H9 (cell line): Measurements from ENCODE around the gene PES1. TPM values are rescaled to one million over a fixed set of nuclear protein-coding genes. Genes with fewer than 3 reads are reported as not detected.
A peak's percentile ranks its signal among the peaks of the same experiment; 100 is the strongest.

Source experiments
- DNase-seq: peaks from one replicate; pipeline ENCODE4 v3.0.0-alpha.2; 2017
- H2AFZ ChIP-seq: one replicate; pipeline ENCODE4 v1.6.1; 2013; ENCODE audit warnings: mild to moderate bottlenecking, low read length, control low read depth, moderate library complexity
- H2AK5ac ChIP-seq: 2 replicates; pipeline ENCODE4 v1.6.1; 2013; ENCODE audit warnings: low read length, control low read depth, mixed read lengths; ENCODE audit not compliant: insufficient read length
- H2BK120ac ChIP-seq: one replicate; pipeline ENCODE4 v1.6.1; 2013; ENCODE audit warnings: low read depth, mild to moderate bottlenecking, low read length, control low read depth, inconsistent platforms; ENCODE audit not compliant: poor library complexity, severe bottlenecking
- H2BK12ac ChIP-seq: 2 replicates; pipeline ENCODE4 v1.6.1; 2013; ENCODE audit warnings: low read length, control low read depth, mixed read lengths, low read depth; ENCODE audit not compliant: insufficient read length
- H2BK15ac ChIP-seq: 2 replicates; pipeline ENCODE4 v1.6.1; 2013; ENCODE audit warnings: low read depth, low read length, control low read depth
- H2BK20ac ChIP-seq: one replicate; pipeline ENCODE4 v1.6.1; 2013; ENCODE audit warnings: low read depth, mild to moderate bottlenecking, low read length, control low read depth, inconsistent platforms; ENCODE audit not compliant: poor library complexity, severe bottlenecking
- H2BK5ac ChIP-seq: 2 replicates; pipeline ENCODE4 v1.6.1; 2013; ENCODE audit warnings: low read length, control low read depth, mixed read lengths; ENCODE audit not compliant: insufficient read length
- H3K14ac ChIP-seq: 2 replicates; pipeline ENCODE4 v1.6.1; 2013; ENCODE audit warnings: low read length, control low read depth; ENCODE audit not compliant: insufficient read depth
- H3K18ac ChIP-seq: 2 replicates; pipeline ENCODE4 v1.6.1; 2013; ENCODE audit warnings: low read depth, mild to moderate bottlenecking, mixed read lengths, low read length, control low read depth; ENCODE audit not compliant: insufficient read length
- H3K23ac ChIP-seq: 2 replicates; pipeline ENCODE4 v1.6.1; 2013; ENCODE audit warnings: low read length, control low read depth, mixed read lengths, low read depth; ENCODE audit not compliant: insufficient read length
- H3K23me2 ChIP-seq: 2 replicates; pipeline ENCODE4 v1.6.1; 2013; ENCODE audit warnings: low read depth, mild to moderate bottlenecking, mixed read lengths, low read length, control low read depth; ENCODE audit not compliant: insufficient read length, poor library complexity, severe bottlenecking
- H3K27ac ChIP-seq: 2 replicates; pipeline ENCODE4 v1.5.1; 2013; ENCODE audit warnings: low read length, control low read depth, mixed read lengths, low read depth; ENCODE audit not compliant: insufficient read length
- H3K27me3 ChIP-seq: 2 replicates; pipeline ENCODE4 v1.6.1; 2013; ENCODE audit warnings: low read length, control low read depth, inconsistent platforms; ENCODE audit not compliant: insufficient read depth
- H3K4ac ChIP-seq: 2 replicates; pipeline ENCODE4 v1.6.1; 2013; ENCODE audit warnings: low read depth, mild to moderate bottlenecking, control low read depth, inconsistent platforms, low read length, moderate library complexity
- H3K4me1 ChIP-seq: 2 replicates; pipeline ENCODE4 v1.6.1; 2013; ENCODE audit warnings: low read length, control low read depth, inconsistent platforms; ENCODE audit not compliant: insufficient read depth
- H3K4me2 ChIP-seq: 2 replicates; pipeline ENCODE4 v1.6.1; 2013; ENCODE audit warnings: low read length, control low read depth, mixed read lengths; ENCODE audit not compliant: insufficient read length, insufficient read depth
- H3K56ac ChIP-seq: 2 replicates; pipeline ENCODE4 v1.6.1; 2013; ENCODE audit warnings: low read depth, mild to moderate bottlenecking, mixed read lengths, low read length, control low read depth; ENCODE audit not compliant: insufficient read length
- H3K79me1 ChIP-seq: 2 replicates; pipeline ENCODE4 v1.6.1; 2013; ENCODE audit warnings: low read depth, mild to moderate bottlenecking, moderate library complexity, low read length, control low read depth, inconsistent platforms; ENCODE audit not compliant: insufficient read depth, poor library complexity, severe bottlenecking
- H3K79me2 ChIP-seq: 2 replicates; pipeline ENCODE4 v1.6.1; 2013; ENCODE audit warnings: low read length, control low read depth, inconsistent platforms; ENCODE audit not compliant: insufficient read depth
- H3K9ac ChIP-seq: 2 replicates; pipeline ENCODE4 v1.6.1; 2013; ENCODE audit warnings: low read length, control low read depth, mixed read lengths; ENCODE audit not compliant: insufficient read length; ENCODE audit errors: extremely low read depth
- H3K9me3 ChIP-seq: one replicate; pipeline ENCODE4 v1.6.1; 2013; ENCODE audit warnings: low read depth, low read length, inconsistent platforms; ENCODE audit not compliant: control insufficient read depth
- H3T11ph ChIP-seq: one replicate; pipeline ENCODE4 v1.6.1; 2013; ENCODE audit warnings: mild to moderate bottlenecking, low read length, control low read depth, inconsistent platforms
- H4K20me1 ChIP-seq: one replicate; pipeline ENCODE4 v1.6.1; 2013; ENCODE audit not compliant: control insufficient read depth, insufficient read length, insufficient read depth
- H4K5ac ChIP-seq: 2 replicates; pipeline ENCODE4 v1.6.1; 2013; ENCODE audit warnings: low read depth, mild to moderate bottlenecking, mixed read lengths, low read length, control low read depth; ENCODE audit not compliant: insufficient read length
- H4K8ac ChIP-seq: replicated peaks from 2 replicates; pipeline ENCODE4 v1.6.1; 2013; ENCODE audit warnings: low read length, control low read depth, mixed read lengths, low read depth; ENCODE audit not compliant: insufficient read length
- H4K91ac ChIP-seq: 2 replicates; pipeline ENCODE4 v1.6.1; 2013; ENCODE audit warnings: low read depth, mild to moderate bottlenecking, moderate library complexity, mixed read lengths, low read length, control low read depth; ENCODE audit not compliant: insufficient read length
- H3K27ac Mint-ChIP-seq, 3 experiments: 2 replicates in 2 of 3; 3 replicates in 1 of 3; pipeline ENCODE4 v1.8.0; 2020 to 2021; ENCODE audit warnings: mixed read lengths in 3 of 3, mild to moderate bottlenecking in 1 of 3, moderate library complexity in 1 of 3
- H3K27me3 Mint-ChIP-seq: 2 replicates; pipeline ENCODE4 v1.8.0; 2021; ENCODE audit warnings: low read depth, mild to moderate bottlenecking, moderate library complexity, mixed read lengths
- H3K36me3 Mint-ChIP-seq, 3 experiments: 2 replicates in 2 of 3; 3 replicates in 1 of 3; pipeline ENCODE4 v1.8.0; 2020 to 2021; ENCODE audit warnings: low read depth in 3 of 3, mixed read lengths in 3 of 3; ENCODE audit not compliant: insufficient read depth in 1 of 3
- H3K4me1 Mint-ChIP-seq, 2 experiments: 2 replicates each; pipeline ENCODE4 v1.8.0; 2020; ENCODE audit warnings: mixed read lengths in 2 of 2
- H3K4me3 Mint-ChIP-seq, 2 experiments: 2 replicates in 1 of 2; 3 replicates in 1 of 2; pipeline ENCODE4 v1.8.0; 2020 to 2021; ENCODE audit warnings: mild to moderate bottlenecking in 2 of 2, mixed read lengths in 2 of 2, moderate library complexity in 1 of 2
- H3K9me3 Mint-ChIP-seq, 2 experiments: 2 replicates in 1 of 2; 3 replicates in 1 of 2; pipeline ENCODE4 v1.8.0; 2020; ENCODE audit warnings: mild to moderate bottlenecking in 2 of 2, mixed read lengths in 2 of 2, moderate library complexity in 1 of 2
- WGBS: extraction: QIAGEN DNeasy Blood & Tissue Kit; methylation state at CpG from one replicate; pipeline ENCODE4 v1.1.7; 2013; ENCODE audit warnings: missing lambda C conversion rate, low lambda C conversion rate, mixed read lengths; ENCODE audit not compliant: insufficient read length; ENCODE audit errors: extremely low coverage; 5-methylcytosine and 5-hydroxymethylcytosine counted together
- total RNA-seq: library from RNA; stranded (reverse); gene quantifications from 2 replicates; pipeline ENCODE4 v1.2.1, GENCODE V29; 2021
- TF ChIP-seq, protein P1 (sequence below): fragments of 200-600 bp; sonication (generic); conservative IDR thresholded peaks from 3 replicates; pipeline ENCODE4 v1.8.0; 2021; ENCODE audit warnings: antibody characterized with exemption, mild to moderate bottlenecking

The PES1 gene
- total RNA-seq, 1 experiment from 2014 or later, result 133 TPM

DNA sequence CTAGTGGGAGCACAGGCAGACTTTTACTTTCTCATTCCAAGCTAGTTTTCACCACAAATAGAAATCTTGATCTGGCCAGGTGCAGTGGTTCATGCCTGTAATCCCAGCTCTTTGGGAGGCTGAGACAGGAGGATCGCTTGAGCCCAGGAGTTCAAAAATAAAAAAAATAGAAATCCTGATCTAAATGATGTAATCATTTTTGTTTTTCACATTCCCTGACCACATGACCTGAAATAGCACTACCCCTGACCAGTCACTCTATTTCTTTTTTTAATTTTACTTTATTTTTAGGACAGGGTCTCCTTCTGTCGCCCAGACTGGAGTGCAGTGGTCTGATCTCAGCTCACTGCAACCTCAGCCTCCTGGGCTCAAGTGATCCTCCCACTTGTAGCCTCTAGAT lies 13.0 kb upstream of the PES1 start:
- Histone ChIP-seq H3K79me2 (no peaks in the 10 kb centered on the region), H3K4me1 (0 out of 2 replicates have a peak, but pooled peaks cover 6% of the 10 kb centered on the region), H3K9ac (no peak overlapping the region), H3K27ac (no peak overlapping the region), H3K27me3 (no peaks in the 10 kb centered on the region), H3K9me3 (no peaks in the 10 kb centered on the region), H2BK120ac (no peak overlapping the region), H4K20me1 (no peaks in the 10 kb centered on the region), H2BK5ac (no peak overlapping the region), H3K23ac (no peak overlapping the region), H3K56ac (no peak overlapping the region), H3K14ac (no peak overlapping the region), H4K91ac (no peak overlapping the region), H3K23me2 (peaks cover 6% of the 10 kb centered on the region), H2AFZ (no peak overlapping the region), H3T11ph (no peak overlapping the region), H4K5ac (no peak overlapping the region), H2AK5ac (no peak overlapping the region), H3K18ac (no peak overlapping the region), H3K4me2 (no peak overlapping the region), H2BK20ac (no peak overlapping the region), H3K79me1 (peaks cover 4% of the 10 kb centered on the region), H2BK15ac (no peak overlapping the region), H2BK12ac (no peak overlapping the region), H4K8ac (no peak overlapping the region), H3K4ac (no peak overlapping the region)
- H3K4me1 Mint-ChIP-seq, result peaks cover 39 to 49% of the 10 kb centered on the region in 2 experiments
- H3K9me3 Mint-ChIP-seq, result peaks cover 0 to 3% of the 10 kb centered on the region in 2 experiments; a peak in 2 of 5 replicates
- H3K4me3 Mint-ChIP-seq, result no peak overlapping the region
- WGBS, result no CpG with 5 or more reads among the region's 2 CpGs
- H3K27me3 Mint-ChIP-seq, result no peaks in the 10 kb centered on the region
- TF ChIP-seq, protein P1, sequence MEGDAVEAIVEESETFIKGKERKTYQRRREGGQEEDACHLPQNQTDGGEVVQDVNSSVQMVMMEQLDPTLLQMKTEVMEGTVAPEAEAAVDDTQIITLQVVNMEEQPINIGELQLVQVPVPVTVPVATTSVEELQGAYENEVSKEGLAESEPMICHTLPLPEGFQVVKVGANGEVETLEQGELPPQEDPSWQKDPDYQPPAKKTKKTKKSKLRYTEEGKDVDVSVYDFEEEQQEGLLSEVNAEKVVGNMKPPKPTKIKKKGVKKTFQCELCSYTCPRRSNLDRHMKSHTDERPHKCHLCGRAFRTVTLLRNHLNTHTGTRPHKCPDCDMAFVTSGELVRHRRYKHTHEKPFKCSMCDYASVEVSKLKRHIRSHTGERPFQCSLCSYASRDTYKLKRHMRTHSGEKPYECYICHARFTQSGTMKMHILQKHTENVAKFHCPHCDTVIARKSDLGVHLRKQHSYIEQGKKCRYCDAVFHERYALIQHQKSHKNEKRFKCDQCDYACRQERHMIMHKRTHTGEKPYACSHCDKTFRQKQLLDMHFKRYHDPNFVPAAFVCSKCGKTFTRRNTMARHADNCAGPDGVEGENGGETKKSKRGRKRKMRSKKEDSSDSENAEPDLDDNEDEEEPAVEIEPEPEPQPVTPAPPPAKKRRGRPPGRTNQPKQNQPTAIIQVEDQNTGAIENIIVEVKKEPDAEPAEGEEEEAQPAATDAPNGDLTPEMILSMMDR, result no peak
- H3K27ac Mint-ChIP-seq, result peak overlapping the region in 1 of 3 experiments; percentile 79; a peak in 1 of 7 replicates
- peaks cover 0 to 5% (median 4%) of the 10 kb centered on the region in 3 experiments; a peak in 5 of 7 replicates for H3K36me3 Mint-ChIP-seq
- no peak for DNase-seq
